Peyer's patch (tissue), 4 donors: Measurements from ENCODE around the gene KRTAP5-5.

Source experiments
- CTCF ChIP-seq, 6 experiments: fragments of 450-650 bp in 4 of 6; fragments of 200-600 bp in 2 of 6; sonication (generic) in 1 of 6; IDR thresholded peaks; one replicate each; pipeline ENCODE4 v1.5.1; 2017 to 2019; ENCODE audit warnings: antibody characterized with exemption in 6 of 6, mild to moderate bottlenecking in 3 of 6, moderate library complexity in 1 of 6
- POLR2A ChIP-seq, 2 donors: fragments of 450-650 bp; IDR thresholded peaks; one replicate each; pipeline ENCODE4 v1.5.1; 2017; ENCODE audit warnings: antibody characterized with exemption in 2 of 2, mild to moderate bottlenecking in 2 of 2, moderate library complexity in 2 of 2

- TF ChIP-seq CTCF (IDR thresholded peaks at IDR 0.05) (no peak), POLR2A (IDR thresholded peaks at IDR 0.05) (no peak)
Measured at GRCh38 chr11:1651411-1651980, 21.9 kb downstream of the KRTAP5-5 start.
